Sigmoid colon (tissue), 7 donors: ENCODE results near the gene CYP27B1. TPM values are rescaled to one million over a fixed set of nuclear protein-coding genes. Genes with fewer than 3 reads are reported as not detected.

ENCODE experiments used
- DNase-seq: peaks from one replicate; pipeline ENCODE4 v3.0.0-alpha.2; 2019
- H3K27ac ChIP-seq, 4 donors: fragments of 200-600 bp; sonication (generic); one replicate each; pipeline ENCODE4 v1.5.1; 2016 to 2019; ENCODE audit warnings: mild to moderate bottlenecking in 1 of 4
- H3K27me3 ChIP-seq, 3 donors: fragments of 200-600 bp; sonication (generic); one replicate each; pipeline ENCODE4 v1.5.1; 2019; ENCODE audit warnings: mild to moderate bottlenecking in 1 of 3
- H3K36me3 ChIP-seq, 4 donors: fragments of 200-600 bp; sonication (generic); one replicate each; pipeline ENCODE4 v1.5.1; 2016 to 2019
- H3K4me1 ChIP-seq, 4 donors: fragments of 200-600 bp; sonication (generic); one replicate each; pipeline ENCODE4 v1.5.1; 2017 to 2019
- H3K4me3 ChIP-seq, 4 donors: fragments of 200-600 bp; sonication (generic); one replicate each; pipeline ENCODE4 v1.5.1; 2017 to 2019; ENCODE audit warnings: mild to moderate bottlenecking in 2 of 4, moderate library complexity in 1 of 4
- H3K9me3 ChIP-seq, 4 donors: fragments of 200-600 bp in 3 of 4; sonication (generic) in 3 of 4; one replicate each; pipeline versions ENCODE4 v1.5.1 to v1.6.1; 2013 to 2019
- EP300 ChIP-seq, 4 donors: sonication (generic); formaldehyde crosslinking; IDR thresholded peaks; one replicate each; pipeline ENCODE4 v1.6.1; 2017; ENCODE audit warnings: antibody characterized with exemption in 4 of 4
- POLR2A ChIP-seq, 2 donors: fragments of 450-650 bp; IDR thresholded peaks; one replicate each; pipeline ENCODE4 v1.6.1; 2016; ENCODE audit warnings: antibody characterized with exemption in 2 of 2, mild to moderate bottlenecking in 2 of 2, moderate library complexity in 2 of 2
- POLR2AphosphoS5 ChIP-seq, 4 donors: sonication (generic); formaldehyde crosslinking; IDR thresholded peaks; one replicate each; pipeline ENCODE4 v1.6.1; 2017; ENCODE audit warnings: antibody characterized with exemption in 4 of 4
- WGBS, 2 donors: extraction: QIAGEN DNeasy Blood & Tissue Kit; methylation state at CpG; one replicate each; pipeline ENCODE4 v1.1.7; 2013; 5-methylcytosine and 5-hydroxymethylcytosine counted together
- intact Hi-C: fragments of 100-400 bp; cut with DNase I; formaldehyde crosslinking; loops from one replicate; pipeline ENCODE4 v1.15.1; 2023
- polyA plus RNA-seq, 3 donors: library from polyadenylated mRNA; stranded (reverse); fragments of 200-250 nt; gene quantifications; one replicate each; pipeline ENCODE4 v1.2.3, GENCODE V29; 2013
- total RNA-seq, 4 donors: library from RNA; depleted of rRNA; stranded (reverse); fragments of >200 nt; gene quantifications; one replicate each; pipeline ENCODE4 v1.1.0, GENCODE V29; 2016
- TF ChIP-seq, protein P1 (sequence below), 4 experiments: fragments of 450-650 bp in 3 of 4; fragments of 200-600 bp in 1 of 4; IDR thresholded peaks; one replicate each; pipeline ENCODE4 v1.5.1; 2016 to 2019; ENCODE audit warnings: antibody characterized with exemption in 4 of 4, mild to moderate bottlenecking in 3 of 4, moderate library complexity in 2 of 4
- donor health status: healthy with polysubstance abuse.
- donor health status: Bipolar disorder and iron deficiency.
- donor health status: healthy.

CYP27B1 gene
- total and polyA plus RNA-seq, 7 donors: 0.28 to 2.0 (median 1.2) TPM; not detected in 4

- 12 to 55% methylated on average over 79 of the region's 79 CpGs for WGBS, 2 donors
- Histone ChIP-seq H3K4me1 (peaks cover 0 to 21% (median 17%) of the 10 kb centered on the region in 4 donors), H3K27ac (peak overlapping the region; percentile 8 to 56 (median 32)), H3K27me3 (peaks cover 0 to 47% (median 22%) of the 10 kb centered on the region in 3 donors), H3K4me3 (peak overlapping the region; percentile 35 to 64 (median 52)), H3K36me3 (peaks cover 0 to 10% (median 0%) of the 10 kb centered on the region in 4 donors), H3K9me3 (no peaks in the 10 kb centered on the region)
- DNase-seq: peak; percentile 91
- TF ChIP-seq POLR2A (IDR thresholded peaks at IDR 0.05): no peak
- TF ChIP-seq POLR2AphosphoS5 (IDR thresholded peaks at IDR 0.05): peak in 1 of 4 donors; percentile 22
- TF ChIP-seq EP300 (IDR thresholded peaks at IDR 0.05): no peak
- TF ChIP-seq, protein P1, sequence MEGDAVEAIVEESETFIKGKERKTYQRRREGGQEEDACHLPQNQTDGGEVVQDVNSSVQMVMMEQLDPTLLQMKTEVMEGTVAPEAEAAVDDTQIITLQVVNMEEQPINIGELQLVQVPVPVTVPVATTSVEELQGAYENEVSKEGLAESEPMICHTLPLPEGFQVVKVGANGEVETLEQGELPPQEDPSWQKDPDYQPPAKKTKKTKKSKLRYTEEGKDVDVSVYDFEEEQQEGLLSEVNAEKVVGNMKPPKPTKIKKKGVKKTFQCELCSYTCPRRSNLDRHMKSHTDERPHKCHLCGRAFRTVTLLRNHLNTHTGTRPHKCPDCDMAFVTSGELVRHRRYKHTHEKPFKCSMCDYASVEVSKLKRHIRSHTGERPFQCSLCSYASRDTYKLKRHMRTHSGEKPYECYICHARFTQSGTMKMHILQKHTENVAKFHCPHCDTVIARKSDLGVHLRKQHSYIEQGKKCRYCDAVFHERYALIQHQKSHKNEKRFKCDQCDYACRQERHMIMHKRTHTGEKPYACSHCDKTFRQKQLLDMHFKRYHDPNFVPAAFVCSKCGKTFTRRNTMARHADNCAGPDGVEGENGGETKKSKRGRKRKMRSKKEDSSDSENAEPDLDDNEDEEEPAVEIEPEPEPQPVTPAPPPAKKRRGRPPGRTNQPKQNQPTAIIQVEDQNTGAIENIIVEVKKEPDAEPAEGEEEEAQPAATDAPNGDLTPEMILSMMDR (IDR thresholded peaks at IDR 0.05): peak; percentile 22 to 60 (median 56)
- intact Hi-C loops: no loop called here
Measured at GRCh38 chr12:57726151-57726883, 40.6 kb downstream of the CYP27B1 start.

GRCh38 chr12:57725851-57726150, 41.1 kb downstream of the CYP27B1 start:
- TF ChIP-seq, protein P1 (IDR thresholded peaks at IDR 0.05): no peak
- TF ChIP-seq EP300 (IDR thresholded peaks at IDR 0.05) (no peak), POLR2A (IDR thresholded peaks at IDR 0.05) (no peak), POLR2AphosphoS5 (IDR thresholded peaks at IDR 0.05) (no peak)
- Histone ChIP-seq H3K9me3 (no peaks in the 10 kb centered on the region), H3K27me3 (peaks cover 0 to 42% (median 22%) of the 10 kb centered on the region in 3 donors), H3K27ac (peak overlapping the region in 1 of 4 donors; percentile 56), H3K4me1 (peaks cover 0 to 21% (median 17%) of the 10 kb centered on the region in 4 donors), H3K36me3 (peaks cover 0 to 15% (median 2%) of the 10 kb centered on the region in 4 donors), H3K4me3 (peak overlapping the region; percentile 35 to 64 (median 52))
- no peak for DNase-seq
- 13 to 45% methylated on average over 10 of the region's 10 CpGs for WGBS, 2 donors
- intact Hi-C loops: no loop called here

DNA sequence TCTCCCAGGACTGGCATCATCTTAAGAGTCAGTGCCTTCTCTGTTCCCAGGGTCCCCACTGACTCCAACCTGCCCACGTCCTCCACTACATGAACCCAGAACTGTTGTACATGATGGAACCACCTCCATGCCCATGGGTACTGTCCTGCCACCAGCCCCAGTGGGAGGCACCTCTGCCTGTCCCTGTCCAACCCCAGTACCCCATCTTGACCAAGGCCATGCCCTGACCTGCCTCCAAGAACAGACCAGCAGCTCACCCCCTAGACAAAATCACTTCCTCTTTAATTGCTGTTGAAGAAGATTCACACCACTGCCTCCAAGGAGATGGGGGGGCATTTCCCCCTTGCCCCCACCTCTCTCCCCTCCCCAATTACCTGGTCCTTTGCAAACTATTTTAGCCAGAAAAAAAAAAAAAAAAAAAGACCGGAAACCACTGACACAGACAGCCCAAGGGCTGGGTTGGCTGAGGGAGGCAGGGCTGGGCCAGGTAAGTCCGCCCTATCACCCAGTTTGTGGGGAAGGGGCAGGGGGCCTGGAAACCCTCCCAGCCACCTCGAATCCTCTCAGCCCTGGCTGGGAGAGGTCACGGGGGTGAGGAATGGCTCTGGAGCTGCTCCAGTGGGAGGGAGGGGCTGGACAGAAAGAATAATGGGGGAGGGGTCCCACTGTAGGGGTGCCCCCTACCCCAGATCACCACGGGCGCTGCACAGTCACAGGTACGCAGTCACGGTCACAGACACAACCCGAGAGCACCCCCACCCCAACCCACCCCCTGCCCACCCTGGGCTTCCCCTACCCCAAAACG, 41.7 kb downstream of the CYP27B1 start:
- 51 to 73% methylated on average over 11 of the region's 11 CpGs for WGBS, 2 donors
- Histone ChIP-seq H3K36me3 (peaks cover 0 to 22% (median 9%) of the 10 kb centered on the region in 4 donors), H3K27ac (no peak overlapping the region), H3K27me3 (peaks cover 0 to 41% (median 22%) of the 10 kb centered on the region in 3 donors), H3K4me3 (no peak overlapping the region), H3K9me3 (no peaks in the 10 kb centered on the region), H3K4me1 (peaks cover 0 to 21% (median 17%) of the 10 kb centered on the region in 4 donors)
- intact Hi-C loops: no loop called here
- no peak for TF ChIP-seq POLR2AphosphoS5 (IDR thresholded peaks at IDR 0.05)
- no peak for TF ChIP-seq POLR2A (IDR thresholded peaks at IDR 0.05)
- TF ChIP-seq, protein P1 (IDR thresholded peaks at IDR 0.05): no peak
- TF ChIP-seq EP300 (IDR thresholded peaks at IDR 0.05): no peak
- no peak for DNase-seq

DNA sequence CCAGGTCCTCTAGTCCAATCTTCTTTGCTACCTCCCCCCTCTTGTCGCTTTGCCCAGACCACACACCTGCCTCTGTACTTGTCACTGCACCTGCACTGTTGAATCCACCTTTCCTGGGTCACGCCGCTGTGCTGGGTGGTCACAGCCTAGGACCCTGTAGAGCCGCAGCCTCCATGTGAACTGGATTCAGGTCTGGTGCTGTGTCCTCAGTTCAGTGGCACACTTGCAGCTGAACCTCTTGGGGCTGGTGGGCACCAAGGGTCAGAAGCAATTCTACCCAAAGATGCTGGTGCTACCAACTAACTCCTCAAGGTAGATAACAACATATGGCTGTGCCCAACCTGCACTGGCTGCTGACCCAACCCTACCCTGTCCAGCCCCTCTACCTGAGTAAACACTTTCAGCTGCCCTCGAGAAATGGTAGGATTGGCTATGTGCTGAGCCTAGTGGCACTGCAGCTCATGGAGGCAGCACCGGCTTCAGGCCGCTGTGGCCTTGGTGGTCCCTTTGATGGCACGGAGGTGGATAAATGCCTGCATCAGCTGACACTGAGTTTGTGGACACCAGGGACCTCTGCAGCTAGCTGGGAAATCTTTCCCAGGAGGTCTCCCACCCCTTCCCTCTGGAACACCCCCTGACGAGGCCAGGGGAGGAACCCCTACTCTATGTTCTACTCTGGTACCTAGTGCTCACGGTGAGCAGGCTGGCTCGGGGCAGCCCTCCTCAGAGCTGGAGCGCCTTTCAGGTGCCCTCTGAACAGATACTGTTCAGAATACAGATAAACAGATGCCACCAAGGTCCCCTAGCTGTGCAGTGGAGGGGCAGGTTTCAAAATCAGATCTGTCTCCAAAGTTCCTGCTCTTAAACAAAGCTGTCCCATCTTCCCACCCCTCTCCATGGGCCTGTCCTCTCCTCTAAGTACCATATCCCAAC, 42.6 kb downstream of the CYP27B1 start:
- Histone ChIP-seq H3K4me1 (peaks cover 0 to 21% (median 17%) of the 10 kb centered on the region in 4 donors), H3K27ac (no peak overlapping the region), H3K9me3 (no peaks in the 10 kb centered on the region), H3K27me3 (peaks cover 0 to 41% (median 22%) of the 10 kb centered on the region in 3 donors), H3K36me3 (peaks cover 4 to 31% (median 16%) of the 10 kb centered on the region in 4 donors), H3K4me3 (no peak overlapping the region)
- DNase-seq: no peak
- WGBS, 2 donors: 74 to 89% methylated on average over 12 of the region's 12 CpGs
- intact Hi-C loops: no loop called here
- TF ChIP-seq EP300 (IDR thresholded peaks at IDR 0.05) (no peak), POLR2AphosphoS5 (IDR thresholded peaks at IDR 0.05) (no peak), POLR2A (IDR thresholded peaks at IDR 0.05) (no peak)
- TF ChIP-seq, protein P1 (IDR thresholded peaks at IDR 0.05): no peak
